Prostate gland (tissue), 2 donors: ENCODE measurements around the gene FKBP10.

Source experiments
- POLR2A ChIP-seq: fragments of 450-650 bp; IDR thresholded peaks from one replicate; pipeline ENCODE4 v1.6.1; 2016; ENCODE audit warnings: antibody characterized with exemption, mild to moderate bottlenecking
- POLR2AphosphoS5 ChIP-seq: sonication (generic); formaldehyde crosslinking; IDR thresholded peaks from one replicate; pipeline ENCODE4 v1.6.1; 2017; ENCODE audit warnings: antibody characterized with exemption
- TF ChIP-seq, protein P1 (sequence below), 4 experiments: fragments of 200-600 bp in 2 of 4; fragments of 450-650 bp in 2 of 4; sonication (generic) in 2 of 4; IDR thresholded peaks; 1 replicate in 3 of 4; 2 replicates in 1 of 4; pipeline ENCODE4 v1.5.1; 2016 to 2019; ENCODE audit warnings: antibody characterized with exemption in 4 of 4, mild to moderate bottlenecking in 2 of 4, moderate library complexity in 2 of 4

DNA sequence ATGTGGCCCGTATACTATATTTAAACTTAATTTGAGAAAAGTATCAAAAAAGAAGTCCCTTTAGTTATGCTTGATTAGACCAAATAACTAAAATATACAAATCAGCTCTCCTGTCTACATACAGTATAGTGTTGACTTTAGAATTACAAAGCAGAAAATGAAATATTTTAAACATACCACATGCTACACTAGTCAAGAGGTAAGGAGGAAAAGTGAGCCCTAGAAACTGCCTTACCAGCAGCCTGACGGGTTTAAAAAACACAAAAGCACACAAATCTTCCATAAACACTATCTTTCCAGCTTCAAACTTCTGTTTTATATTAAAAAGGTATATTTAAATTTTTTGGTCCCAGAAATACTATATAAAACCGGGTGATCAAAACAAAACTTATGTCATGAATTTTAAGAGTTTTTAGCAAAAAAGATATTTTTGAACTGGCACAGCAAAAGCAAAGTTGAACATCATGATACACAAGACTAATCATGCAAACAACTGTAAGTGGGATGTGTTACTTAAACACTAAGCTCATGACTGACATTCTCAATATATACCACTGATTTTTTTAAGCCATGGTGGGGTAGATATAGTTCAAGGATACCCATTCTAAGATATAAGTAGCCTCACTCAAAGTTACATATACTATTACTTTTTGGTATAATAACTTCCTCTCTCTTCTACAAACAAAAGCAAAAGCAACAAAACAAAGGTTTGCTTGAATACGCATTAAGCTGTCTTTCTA is 36.6 kb downstream of the FKBP10 start:
- no peak for TF ChIP-seq POLR2A
- TF ChIP-seq, protein P1, sequence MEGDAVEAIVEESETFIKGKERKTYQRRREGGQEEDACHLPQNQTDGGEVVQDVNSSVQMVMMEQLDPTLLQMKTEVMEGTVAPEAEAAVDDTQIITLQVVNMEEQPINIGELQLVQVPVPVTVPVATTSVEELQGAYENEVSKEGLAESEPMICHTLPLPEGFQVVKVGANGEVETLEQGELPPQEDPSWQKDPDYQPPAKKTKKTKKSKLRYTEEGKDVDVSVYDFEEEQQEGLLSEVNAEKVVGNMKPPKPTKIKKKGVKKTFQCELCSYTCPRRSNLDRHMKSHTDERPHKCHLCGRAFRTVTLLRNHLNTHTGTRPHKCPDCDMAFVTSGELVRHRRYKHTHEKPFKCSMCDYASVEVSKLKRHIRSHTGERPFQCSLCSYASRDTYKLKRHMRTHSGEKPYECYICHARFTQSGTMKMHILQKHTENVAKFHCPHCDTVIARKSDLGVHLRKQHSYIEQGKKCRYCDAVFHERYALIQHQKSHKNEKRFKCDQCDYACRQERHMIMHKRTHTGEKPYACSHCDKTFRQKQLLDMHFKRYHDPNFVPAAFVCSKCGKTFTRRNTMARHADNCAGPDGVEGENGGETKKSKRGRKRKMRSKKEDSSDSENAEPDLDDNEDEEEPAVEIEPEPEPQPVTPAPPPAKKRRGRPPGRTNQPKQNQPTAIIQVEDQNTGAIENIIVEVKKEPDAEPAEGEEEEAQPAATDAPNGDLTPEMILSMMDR (IDR thresholded peaks at IDR 0.05), result no peak
- no peak for TF ChIP-seq POLR2AphosphoS5
